RWPE1 (cell line): ENCODE results near the gene CCDC43.

Source experiments
- CTCF ChIA-PET: fragments of 350-600 bp; sonication (Branson Sonifier 250); formaldehyde crosslinking; extraction: SDS; loops from one replicate; lab custom pipeline; 2021; lab: Yijun Ruan, JAX
- POLR2A ChIA-PET: fragments of 400-600 bp; formaldehyde crosslinking; extraction: SDS; loops from one replicate; lab custom pipeline; 2020; ENCODE audit warnings: antibody characterized with exemption; ENCODE audit not compliant: low non-redundant PET; lab: Yijun Ruan, JAX
- DNase-seq: peaks from one replicate; pipeline ENCODE4 v3.0.0; 2012; ENCODE audit warnings: low spot score
- H3K27ac ChIP-seq: fragments of 450-650 bp; 2 replicates; pipeline ENCODE4 v1.5.1; 2017
- TF ChIP-seq, protein P1 (sequence below): fragments of 450-650 bp; conservative IDR thresholded peaks from 2 replicates; pipeline ENCODE4 v1.5.1; 2017; ENCODE audit warnings: low read depth, mild to moderate bottlenecking

Gene CCDC43

GRCh38 chr17:44673893-44674292, 15.7 kb downstream of the CCDC43 start:
- CTCF ChIA-PET, result no interaction called here
- no peak for DNase-seq
- POLR2A ChIA-PET, result no interaction called here
- TF ChIP-seq, protein P1, sequence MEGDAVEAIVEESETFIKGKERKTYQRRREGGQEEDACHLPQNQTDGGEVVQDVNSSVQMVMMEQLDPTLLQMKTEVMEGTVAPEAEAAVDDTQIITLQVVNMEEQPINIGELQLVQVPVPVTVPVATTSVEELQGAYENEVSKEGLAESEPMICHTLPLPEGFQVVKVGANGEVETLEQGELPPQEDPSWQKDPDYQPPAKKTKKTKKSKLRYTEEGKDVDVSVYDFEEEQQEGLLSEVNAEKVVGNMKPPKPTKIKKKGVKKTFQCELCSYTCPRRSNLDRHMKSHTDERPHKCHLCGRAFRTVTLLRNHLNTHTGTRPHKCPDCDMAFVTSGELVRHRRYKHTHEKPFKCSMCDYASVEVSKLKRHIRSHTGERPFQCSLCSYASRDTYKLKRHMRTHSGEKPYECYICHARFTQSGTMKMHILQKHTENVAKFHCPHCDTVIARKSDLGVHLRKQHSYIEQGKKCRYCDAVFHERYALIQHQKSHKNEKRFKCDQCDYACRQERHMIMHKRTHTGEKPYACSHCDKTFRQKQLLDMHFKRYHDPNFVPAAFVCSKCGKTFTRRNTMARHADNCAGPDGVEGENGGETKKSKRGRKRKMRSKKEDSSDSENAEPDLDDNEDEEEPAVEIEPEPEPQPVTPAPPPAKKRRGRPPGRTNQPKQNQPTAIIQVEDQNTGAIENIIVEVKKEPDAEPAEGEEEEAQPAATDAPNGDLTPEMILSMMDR, result no peak
- H3K27ac ChIP-seq, result no peak overlapping the region

DNA sequence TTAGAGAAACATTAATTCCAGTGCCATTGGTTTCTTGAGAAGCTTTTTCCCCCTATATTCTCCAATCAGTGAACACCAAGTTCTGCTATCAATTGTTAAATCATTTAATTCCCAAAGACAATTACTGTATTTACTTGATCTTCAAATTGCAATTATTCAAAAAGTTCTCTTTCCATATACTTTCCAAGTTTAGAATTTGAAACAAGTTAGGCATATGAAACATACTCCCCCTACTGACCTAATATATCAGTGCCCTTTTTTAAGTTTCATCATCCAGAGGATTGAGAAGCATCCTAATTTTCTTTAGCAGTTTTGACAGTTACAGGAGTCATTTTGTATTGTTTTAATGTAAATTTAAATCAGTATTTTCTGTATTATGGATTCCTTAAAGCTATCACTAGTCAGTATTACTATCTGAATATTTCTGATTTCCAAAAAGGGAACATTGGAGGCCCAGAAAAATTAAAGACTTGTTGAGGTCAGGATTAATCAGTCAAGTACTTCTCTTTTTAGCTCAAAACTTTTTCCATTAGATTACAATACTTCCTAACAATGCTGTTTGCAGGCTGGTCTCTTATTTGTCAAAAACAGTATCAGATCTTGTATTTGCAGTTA, 17.0 kb downstream of the CCDC43 start:
- ChIA-PET CTCF (interaction anchor here (0.6 to 1.5 kb wide), 5 partner anchors 13 to 292 kb away, joined by 3 to 7 read pairs (median 3); no protein-coding TSS in a partner anchor), POLR2A (no interaction called here)
- H3K27ac ChIP-seq, result no peak overlapping the region
- DNase-seq, result peak; percentile 32
- TF ChIP-seq, protein P1, result peak; percentile 75

- ChIA-PET CTCF (no interaction called here), POLR2A (no interaction called here)
- TF ChIP-seq, protein P1, result no peak
These were observed 23.6 kb downstream of the CCDC43 start for GRCh38 chr17:44666006-44666405.

GRCh38 chr17:44664867-44665266, 24.7 kb downstream of the CCDC43 start:
- TF ChIP-seq, protein P1, result no peak
- ChIA-PET POLR2A (no interaction called here), CTCF (no interaction called here)
- DNase-seq, result no peak
- H3K27ac ChIP-seq, result no peak overlapping the region

More at GRCh38 chr17:44666006-44666405, 23.6 kb downstream of the CCDC43 start:
- no peak for DNase-seq
- no peak overlapping the region for H3K27ac ChIP-seq

DNA sequence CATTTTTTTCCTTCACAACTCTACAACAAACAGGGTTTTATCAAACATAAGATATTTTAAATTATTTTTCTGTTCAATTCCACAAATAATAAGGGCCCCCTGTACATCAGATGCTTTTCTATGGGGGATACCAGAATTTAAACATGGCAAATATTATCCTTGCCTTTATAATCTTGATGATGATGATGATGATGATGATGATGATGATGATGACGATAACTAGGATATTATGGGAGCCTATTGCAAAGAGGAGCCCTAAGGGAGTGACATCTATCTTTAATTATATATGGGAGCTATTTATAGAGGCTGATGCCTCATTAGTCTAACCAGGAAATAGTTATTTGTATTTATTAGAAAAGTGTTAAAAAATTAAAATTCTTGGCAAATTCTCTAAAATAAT, 26.5 kb downstream of the CCDC43 start:
- CTCF ChIA-PET, result interaction anchor here (0.6 kb wide), 1 partner anchor 19 kb away, joined by 3 read pairs; no protein-coding TSS in a partner anchor
- POLR2A ChIA-PET, result no interaction called here
- H3K27ac ChIP-seq, result no peak overlapping the region
- TF ChIP-seq, protein P1, result no peak
- no peak for DNase-seq

GRCh38 chr17:44661835-44662234, 27.7 kb downstream of the CCDC43 start:
- CTCF ChIA-PET, result interaction anchor here (0.6 kb wide), 1 partner anchor 609 kb away, joined by 3 read pairs; no protein-coding TSS in a partner anchor
- H3K27ac ChIP-seq, result no peak overlapping the region
- DNase-seq, result no peak
- POLR2A ChIA-PET, result no interaction called here
- TF ChIP-seq, protein P1, result no peak
